ENCODE data around the gene CHST14.
A peak's percentile ranks its signal among the peaks of the same experiment; 100 is the strongest.

The CHST14 gene

GRCh38 chr15:40470423-40471104, at the start of gene CHST14:
Gene CHST14 (plus strand): TSS chr15:40470984. CDS start chr15:40471214, 230 bp downstream.
- no peak for TF ChIP-seq CTCF (IDR thresholded peaks at IDR 0.05)

- TF ChIP-seq CTCF (IDR thresholded peaks at IDR 0.05), result peak; percentile 96
These were observed 49.3 kb upstream of the CHST14 start for GRCh38 chr15:40421246-40422157.

- TF ChIP-seq CTCF (IDR thresholded peaks at IDR 0.05), result no peak
These were observed 46.2 kb upstream of the CHST14 start for GRCh38 chr15:40424483-40425115.

DNA sequence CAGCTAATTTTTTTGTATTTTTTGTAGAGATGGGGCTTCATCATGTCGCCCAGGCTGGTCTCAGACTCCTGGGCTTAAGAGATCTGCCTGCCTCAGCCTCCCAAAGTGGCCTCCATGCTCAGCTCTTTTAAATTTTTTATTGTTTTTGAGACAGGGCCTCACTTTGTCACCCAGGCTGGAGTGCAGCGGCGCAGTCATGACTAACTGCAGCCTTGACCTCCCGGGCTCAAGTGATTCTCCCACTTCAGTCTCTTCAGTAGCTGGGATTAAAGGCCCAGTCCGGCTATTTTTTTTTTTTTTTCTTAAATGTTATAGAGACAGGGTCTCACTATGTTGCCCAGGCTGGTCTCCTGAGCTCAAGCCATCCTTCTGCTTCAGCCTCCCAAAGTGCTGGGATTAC, 45.1 kb upstream of the CHST14 start:
- TF ChIP-seq CTCF (IDR thresholded peaks at IDR 0.05), result no peak

GRCh38 chr15:40427188-40427587, 43.6 kb upstream of the CHST14 start:
- TF ChIP-seq CTCF (IDR thresholded peaks at IDR 0.05), result no peak

DNA sequence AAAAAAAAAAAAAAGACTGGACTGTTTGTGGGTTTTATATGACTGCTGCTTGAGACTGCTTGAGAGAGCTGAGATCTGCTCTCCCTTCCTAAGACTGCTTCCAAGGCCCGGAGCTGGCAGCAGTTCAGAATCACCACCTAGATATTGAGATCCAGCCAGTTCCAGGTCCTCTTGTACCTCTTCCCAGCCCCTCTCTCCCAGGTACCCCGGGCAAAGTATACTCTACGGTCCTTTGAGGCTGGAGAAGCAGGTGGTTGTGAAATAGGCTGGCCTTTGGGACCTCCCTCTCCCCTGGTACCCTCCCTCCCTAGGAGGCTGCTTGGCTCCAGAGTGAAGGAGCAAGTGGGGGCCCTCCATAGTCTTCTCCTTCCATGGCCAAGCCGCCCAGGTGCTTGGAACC, 42.6 kb upstream of the CHST14 start:
- TF ChIP-seq CTCF (IDR thresholded peaks at IDR 0.05), result no peak

DNA sequence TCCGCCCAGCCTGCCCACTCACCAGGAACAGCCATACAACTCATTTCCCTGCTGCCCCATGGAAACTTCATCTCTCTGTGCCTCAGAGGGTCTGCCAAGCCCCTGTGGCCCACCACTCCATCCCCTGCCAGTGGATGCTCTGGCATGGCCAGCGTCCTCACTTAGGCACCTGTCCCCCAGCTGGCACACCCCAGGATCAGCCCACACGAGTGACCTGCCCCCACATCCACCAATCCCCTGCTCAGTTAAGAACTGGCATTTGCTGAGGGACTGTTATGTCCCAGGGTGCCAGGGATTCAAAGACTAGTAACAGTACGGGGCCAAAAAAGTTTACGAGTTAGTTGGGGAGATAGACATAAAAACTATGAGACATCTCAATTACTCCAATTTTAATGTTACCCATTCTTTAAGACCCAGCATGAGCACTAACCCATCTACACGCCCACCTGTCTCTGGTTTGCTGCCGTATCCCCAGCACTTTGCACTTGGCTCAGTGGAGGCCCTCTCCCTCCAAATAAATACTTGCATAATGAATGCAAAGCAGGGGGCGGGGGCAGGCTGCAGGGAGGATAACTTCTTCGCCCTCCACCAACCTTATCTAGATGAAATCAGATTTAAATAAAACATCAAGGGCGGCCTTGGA, 41.6 kb upstream of the CHST14 start:
- TF ChIP-seq CTCF (IDR thresholded peaks at IDR 0.05), result no peak
